Measurements from ENCODE around the gene ALKAL2. TPM values are rescaled to one million over a fixed set of nuclear protein-coding genes. Genes with fewer than 3 reads are reported as not detected.

The ALKAL2 gene
- total and polyA plus RNA-seq, 2 of the 13 experiments (the other 11 are each of a cell fraction or from before 2014, with no cell fraction given) = 0.22 to 1.7 TPM

DNA sequence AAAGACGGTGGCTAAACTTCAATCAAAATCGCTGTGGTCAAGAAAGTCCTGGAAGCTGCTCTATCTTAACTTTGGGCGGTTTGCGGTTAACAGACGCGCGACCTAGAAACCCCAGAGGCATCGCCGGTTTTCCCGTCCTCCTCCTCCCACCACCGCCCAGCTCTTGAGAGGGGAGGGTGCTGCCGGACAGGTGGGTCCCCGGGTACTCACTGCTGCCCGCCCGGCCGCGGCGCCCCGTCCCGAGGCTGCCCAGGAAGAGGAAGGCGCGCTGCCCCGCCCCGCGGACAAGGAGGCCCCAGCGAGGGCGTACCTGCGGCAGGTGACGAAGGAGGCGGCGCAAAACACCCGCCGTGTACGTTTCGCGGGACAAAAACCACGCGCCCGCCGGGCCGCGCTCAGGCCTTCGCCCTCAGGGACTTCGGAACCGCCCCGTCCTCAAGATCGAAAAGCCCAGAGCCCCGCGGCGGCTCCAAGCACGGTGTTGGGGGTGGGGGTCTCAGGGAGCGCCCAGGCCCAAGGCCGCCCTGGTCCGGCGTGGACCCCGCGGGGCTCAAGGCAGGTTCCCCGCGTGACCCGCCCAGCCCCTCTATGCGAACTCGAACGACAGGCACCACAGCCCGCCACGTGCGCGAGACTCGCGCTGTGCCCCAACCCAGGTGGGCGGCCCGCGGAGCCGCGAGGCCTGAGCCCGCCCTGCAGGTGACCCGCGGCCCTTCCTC lies 24.0 kb downstream of the ALKAL2 start, which contains the start of gene SH3YL1 (continued):
- TF ChIP-seq, protein P1, sequence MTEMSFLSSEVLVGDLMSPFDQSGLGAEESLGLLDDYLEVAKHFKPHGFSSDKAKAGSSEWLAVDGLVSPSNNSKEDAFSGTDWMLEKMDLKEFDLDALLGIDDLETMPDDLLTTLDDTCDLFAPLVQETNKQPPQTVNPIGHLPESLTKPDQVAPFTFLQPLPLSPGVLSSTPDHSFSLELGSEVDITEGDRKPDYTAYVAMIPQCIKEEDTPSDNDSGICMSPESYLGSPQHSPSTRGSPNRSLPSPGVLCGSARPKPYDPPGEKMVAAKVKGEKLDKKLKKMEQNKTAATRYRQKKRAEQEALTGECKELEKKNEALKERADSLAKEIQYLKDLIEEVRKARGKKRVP (CRISPR knock-in tag; IDR thresholded peaks at IDR 0.05) = no peak
- TF ChIP-seq MBD4 (IDR thresholded peaks at IDR 0.05; ENCODE audit: borderline replicate concordance, low read length) (no peak), ZNF781 (CRISPR knock-in tag; IDR thresholded peaks at IDR 0.05; ENCODE audit: borderline replicate concordance, not compliant biosample characterization) (no peak), ZKSCAN5 (CRISPR knock-in tag; IDR thresholded peaks at IDR 0.05) (no peak), ZNF547 (CRISPR knock-in tag; IDR thresholded peaks at IDR 0.05) (no peak), ZNF607 (CRISPR knock-in tag; IDR thresholded peaks at IDR 0.05; ENCODE audit: borderline replicate concordance) (peak; percentile 71), ZNF879 (CRISPR knock-in tag; IDR thresholded peaks at IDR 0.05) (no peak), EED (CRISPR knock-in tag; IDR thresholded peaks at IDR 0.05) (no peak), NR2F2 (IDR thresholded peaks at IDR 0.05; ENCODE audit: borderline replicate concordance, low read depth) (no peak), POGZ (CRISPR knock-in tag; IDR thresholded peaks at IDR 0.05) (no peak), SIN3B (IDR thresholded peaks at IDR 0.05; ENCODE audit: low read length) (no peak), JUN (CRISPR knock-in tag; IDR thresholded peaks at IDR 0.05) (no peak), ARID2 (CRISPR knock-in tag; IDR thresholded peaks at IDR 0.05; ENCODE audit: borderline replicate concordance) (no peak), POLR2AphosphoS2 (IDR thresholded peaks at IDR 0.05; ENCODE audit: low read depth, low read length) (no peak), ZNF672 (CRISPR knock-in tag; IDR thresholded peaks at IDR 0.05) (no peak), CEBPG (CRISPR knock-in tag; IDR thresholded peaks at IDR 0.05) (no peak)
- TF ChIP-seq, protein P2, sequence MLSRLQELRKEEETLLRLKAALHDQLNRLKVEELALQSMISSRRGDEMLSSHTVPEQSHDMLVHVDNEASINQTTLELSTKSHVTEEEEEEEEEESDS (CRISPR knock-in tag; IDR thresholded peaks at IDR 0.05; ENCODE audit: borderline replicate concordance) = no peak
- TF ChIP-seq, protein P3, sequence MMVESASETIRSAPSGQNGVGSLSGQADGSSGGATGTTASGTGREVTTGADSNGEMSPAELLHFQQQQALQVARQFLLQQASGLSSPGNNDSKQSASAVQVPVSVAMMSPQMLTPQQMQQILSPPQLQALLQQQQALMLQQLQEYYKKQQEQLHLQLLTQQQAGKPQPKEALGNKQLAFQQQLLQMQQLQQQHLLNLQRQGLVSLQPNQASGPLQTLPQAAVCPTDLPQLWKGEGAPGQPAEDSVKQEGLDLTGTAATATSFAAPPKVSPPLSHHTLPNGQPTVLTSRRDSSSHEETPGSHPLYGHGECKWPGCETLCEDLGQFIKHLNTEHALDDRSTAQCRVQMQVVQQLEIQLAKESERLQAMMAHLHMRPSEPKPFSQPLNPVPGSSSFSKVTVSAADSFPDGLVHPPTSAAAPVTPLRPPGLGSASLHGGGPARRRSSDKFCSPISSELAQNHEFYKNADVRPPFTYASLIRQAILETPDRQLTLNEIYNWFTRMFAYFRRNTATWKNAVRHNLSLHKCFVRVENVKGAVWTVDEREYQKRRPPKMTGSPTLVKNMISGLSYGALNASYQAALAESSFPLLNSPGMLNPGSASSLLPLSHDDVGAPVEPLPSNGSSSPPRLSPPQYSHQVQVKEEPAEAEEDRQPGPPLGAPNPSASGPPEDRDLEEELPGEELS (CRISPR knock-in tag; IDR thresholded peaks at IDR 0.05) = no peak
- TF ChIP-seq, protein P4, sequence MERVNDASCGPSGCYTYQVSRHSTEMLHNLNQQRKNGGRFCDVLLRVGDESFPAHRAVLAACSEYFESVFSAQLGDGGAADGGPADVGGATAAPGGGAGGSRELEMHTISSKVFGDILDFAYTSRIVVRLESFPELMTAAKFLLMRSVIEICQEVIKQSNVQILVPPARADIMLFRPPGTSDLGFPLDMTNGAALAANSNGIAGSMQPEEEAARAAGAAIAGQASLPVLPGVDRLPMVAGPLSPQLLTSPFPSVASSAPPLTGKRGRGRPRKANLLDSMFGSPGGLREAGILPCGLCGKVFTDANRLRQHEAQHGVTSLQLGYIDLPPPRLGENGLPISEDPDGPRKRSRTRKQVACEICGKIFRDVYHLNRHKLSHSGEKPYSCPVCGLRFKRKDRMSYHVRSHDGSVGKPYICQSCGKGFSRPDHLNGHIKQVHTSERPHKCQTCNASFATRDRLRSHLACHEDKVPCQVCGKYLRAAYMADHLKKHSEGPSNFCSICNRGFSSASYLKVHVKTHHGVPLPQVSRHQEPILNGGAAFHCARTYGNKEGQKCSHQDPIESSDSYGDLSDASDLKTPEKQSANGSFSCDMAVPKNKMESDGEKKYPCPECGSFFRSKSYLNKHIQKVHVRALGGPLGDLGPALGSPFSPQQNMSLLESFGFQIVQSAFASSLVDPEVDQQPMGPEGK (CRISPR knock-in tag; IDR thresholded peaks at IDR 0.05) = no peak
- TF ChIP-seq, protein P5, sequence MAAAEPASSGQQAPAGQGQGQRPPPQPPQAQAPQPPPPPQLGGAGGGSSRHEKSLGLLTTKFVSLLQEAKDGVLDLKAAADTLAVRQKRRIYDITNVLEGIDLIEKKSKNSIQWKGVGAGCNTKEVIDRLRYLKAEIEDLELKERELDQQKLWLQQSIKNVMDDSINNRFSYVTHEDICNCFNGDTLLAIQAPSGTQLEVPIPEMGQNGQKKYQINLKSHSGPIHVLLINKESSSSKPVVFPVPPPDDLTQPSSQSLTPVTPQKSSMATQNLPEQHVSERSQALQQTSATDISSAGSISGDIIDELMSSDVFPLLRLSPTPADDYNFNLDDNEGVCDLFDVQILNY (CRISPR knock-in tag; conservative IDR thresholded peaks at IDR 0.05) = no peak
- TF ChIP-seq, protein P6, sequence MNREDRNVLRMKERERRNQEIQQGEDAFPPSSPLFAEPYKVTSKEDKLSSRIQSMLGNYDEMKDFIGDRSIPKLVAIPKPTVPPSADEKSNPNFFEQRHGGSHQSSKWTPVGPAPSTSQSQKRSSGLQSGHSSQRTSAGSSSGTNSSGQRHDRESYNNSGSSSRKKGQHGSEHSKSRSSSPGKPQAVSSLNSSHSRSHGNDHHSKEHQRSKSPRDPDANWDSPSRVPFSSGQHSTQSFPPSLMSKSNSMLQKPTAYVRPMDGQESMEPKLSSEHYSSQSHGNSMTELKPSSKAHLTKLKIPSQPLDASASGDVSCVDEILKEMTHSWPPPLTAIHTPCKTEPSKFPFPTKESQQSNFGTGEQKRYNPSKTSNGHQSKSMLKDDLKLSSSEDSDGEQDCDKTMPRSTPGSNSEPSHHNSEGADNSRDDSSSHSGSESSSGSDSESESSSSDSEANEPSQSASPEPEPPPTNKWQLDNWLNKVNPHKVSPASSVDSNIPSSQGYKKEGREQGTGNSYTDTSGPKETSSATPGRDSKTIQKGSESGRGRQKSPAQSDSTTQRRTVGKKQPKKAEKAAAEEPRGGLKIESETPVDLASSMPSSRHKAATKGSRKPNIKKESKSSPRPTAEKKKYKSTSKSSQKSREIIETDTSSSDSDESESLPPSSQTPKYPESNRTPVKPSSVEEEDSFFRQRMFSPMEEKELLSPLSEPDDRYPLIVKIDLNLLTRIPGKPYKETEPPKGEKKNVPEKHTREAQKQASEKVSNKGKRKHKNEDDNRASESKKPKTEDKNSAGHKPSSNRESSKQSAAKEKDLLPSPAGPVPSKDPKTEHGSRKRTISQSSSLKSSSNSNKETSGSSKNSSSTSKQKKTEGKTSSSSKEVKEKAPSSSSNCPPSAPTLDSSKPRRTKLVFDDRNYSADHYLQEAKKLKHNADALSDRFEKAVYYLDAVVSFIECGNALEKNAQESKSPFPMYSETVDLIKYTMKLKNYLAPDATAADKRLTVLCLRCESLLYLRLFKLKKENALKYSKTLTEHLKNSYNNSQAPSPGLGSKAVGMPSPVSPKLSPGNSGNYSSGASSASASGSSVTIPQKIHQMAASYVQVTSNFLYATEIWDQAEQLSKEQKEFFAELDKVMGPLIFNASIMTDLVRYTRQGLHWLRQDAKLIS (CRISPR knock-in tag; IDR thresholded peaks at IDR 0.05) = no peak

Measured in HepG2 (cell line).